GM19240 (cell line): ENCODE data around the gene TUBAL3.
"Not testable (repeated sequence)": the region's sequence is repeated elsewhere in the genome, so short reads cannot be mapped to it uniquely, and the experiment has no call there.

Experiments used
- DNase-seq: peaks from one replicate; pipeline ENCODE4 v3.0.0; 2011; ENCODE audit warnings: low spot score; ENCODE audit not compliant: insufficient read length

TUBAL3 gene

GRCh38 chr10:5381187-5381586 lies 23.4 kb downstream of the TUBAL3 start:
- DNase-seq = no peak

DNA sequence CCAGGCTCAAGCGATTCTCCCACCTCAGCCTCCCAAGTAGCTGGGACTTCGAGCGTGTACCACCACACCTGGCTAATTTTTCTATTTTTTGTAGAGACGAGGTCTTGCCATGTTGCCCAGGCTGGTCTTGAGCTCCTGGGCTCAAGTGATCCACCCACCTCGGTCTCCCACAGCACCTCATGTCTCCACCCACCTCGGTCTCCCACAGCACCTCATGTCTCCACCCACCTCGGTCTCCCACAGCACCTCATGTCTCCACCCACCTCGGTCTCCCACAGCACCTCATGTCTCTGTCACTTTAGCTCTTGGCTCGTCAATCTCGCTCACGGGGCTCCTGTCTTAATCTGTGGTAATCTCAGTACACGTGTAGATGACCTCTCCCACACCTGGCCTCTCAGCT lies 24.2 kb downstream of the TUBAL3 start:
- DNase-seq = not testable (repeated sequence)

DNA sequence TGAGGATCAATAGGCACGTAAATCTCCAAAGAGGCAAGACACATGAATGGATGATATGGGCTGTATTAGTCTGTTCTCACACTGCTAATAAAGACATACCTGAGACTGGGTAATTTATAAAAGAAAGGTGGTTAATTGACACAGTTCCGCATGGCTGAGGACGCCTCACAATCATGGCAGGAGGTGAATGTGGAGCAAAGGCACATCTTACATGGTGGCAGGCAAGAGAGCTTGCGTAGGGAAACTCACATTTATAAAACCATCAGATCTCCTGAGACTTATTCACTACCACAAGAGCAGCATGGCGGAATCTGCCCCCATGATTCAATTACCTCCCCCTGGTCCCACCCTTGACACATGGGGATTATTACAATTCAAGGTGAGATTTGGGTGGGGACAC lies 25.4 kb downstream of the TUBAL3 start:
- DNase-seq = not testable (repeated sequence)

GRCh38 chr10:5376450-5376849 lies 28.2 kb downstream of the TUBAL3 start:
- DNase-seq = no peak

DNA sequence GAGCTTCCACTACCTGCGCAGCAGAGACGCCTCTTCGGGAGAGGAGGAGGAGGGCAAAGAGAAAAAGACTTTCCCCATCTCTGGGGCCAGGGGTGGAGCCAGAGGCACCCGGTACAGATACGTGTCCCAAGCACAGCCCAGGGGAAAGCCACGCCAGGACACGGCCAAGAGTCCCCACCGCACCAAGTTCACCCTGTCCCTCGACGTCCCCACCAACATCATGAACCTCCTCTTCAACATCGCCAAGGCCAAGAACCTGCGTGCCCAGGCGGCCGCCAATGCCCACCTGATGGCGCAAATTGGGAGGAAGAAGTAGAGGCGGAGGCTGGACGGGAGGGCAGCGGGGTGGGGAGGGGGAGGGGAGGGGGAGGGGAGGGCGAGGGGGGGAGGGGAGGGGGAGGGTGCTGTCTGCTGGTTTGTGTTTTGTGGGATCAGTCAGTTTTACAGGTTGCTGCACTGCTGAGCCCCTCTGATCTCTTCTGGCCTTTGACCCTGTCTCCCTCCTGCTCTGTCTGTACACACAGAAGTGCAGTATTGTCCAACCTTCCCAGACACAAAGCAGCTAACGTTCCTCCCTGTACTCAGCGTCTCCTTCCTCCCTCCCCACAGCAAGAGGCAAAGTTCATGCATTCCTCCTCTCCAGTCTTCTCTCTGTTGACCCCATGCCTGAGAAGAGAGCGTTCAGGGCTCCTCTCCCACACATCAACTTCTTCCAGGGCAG lies 30.6 kb downstream of the TUBAL3 start:
- no peak for DNase-seq

DNA sequence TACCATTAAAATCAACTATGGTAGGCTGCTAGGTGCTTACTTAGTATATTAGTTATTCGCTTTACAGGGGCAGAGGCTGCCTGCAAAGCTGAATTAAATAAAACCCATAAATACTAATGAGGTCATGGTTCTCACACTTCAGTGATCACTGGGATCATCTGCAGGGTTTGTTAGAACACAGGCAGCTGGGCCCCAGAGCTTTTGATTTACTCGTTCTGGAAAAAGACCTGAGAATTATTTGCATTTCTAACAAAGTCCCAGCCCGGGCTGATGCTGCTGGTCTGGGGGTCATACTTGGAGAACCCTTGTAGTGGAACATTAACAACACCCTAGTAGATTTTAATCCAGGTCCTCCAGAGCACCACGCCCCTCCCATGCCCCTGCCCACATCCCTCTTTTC lies 31.3 kb downstream of the TUBAL3 start:
- DNase-seq = no peak

DNA sequence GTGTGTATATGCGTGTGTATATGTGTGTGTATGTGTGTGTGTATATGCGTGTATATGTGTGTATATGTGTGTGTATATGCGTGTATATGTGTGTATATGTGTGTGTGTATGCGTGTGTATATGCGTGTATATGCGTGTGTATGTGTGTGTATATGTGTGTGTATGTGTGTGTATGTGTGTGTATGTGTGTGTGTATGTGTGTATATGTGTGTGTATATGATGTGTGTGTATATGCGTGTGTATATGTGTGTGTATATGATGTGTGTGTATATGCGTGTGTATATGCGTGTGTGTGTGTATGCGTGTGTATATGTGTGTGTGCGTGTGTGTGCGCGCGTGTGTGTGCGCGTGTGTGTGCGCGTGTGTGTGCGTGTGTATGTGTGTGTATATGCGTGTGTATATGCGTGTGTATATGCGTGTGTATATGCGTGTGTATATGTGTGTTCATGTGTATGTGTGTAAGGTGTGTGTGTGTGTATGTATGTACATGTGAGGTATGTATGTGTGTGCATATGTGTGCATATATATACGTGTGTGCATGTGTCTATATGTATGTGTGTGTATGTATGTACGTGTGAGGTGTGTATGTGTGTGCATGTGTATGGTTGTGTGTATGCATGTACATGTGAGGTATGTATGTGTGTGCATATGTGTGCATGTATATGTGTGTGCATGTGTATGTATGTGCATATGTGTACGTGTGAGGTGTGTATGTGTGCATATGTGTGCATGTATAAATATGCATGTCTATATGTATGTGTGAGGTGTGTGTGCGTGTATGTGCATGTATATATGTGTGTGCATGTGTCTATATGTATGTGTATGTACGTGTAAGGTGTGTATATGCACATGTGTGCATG lies 33.9 kb downstream of the TUBAL3 start:
- no peak for DNase-seq

DNA sequence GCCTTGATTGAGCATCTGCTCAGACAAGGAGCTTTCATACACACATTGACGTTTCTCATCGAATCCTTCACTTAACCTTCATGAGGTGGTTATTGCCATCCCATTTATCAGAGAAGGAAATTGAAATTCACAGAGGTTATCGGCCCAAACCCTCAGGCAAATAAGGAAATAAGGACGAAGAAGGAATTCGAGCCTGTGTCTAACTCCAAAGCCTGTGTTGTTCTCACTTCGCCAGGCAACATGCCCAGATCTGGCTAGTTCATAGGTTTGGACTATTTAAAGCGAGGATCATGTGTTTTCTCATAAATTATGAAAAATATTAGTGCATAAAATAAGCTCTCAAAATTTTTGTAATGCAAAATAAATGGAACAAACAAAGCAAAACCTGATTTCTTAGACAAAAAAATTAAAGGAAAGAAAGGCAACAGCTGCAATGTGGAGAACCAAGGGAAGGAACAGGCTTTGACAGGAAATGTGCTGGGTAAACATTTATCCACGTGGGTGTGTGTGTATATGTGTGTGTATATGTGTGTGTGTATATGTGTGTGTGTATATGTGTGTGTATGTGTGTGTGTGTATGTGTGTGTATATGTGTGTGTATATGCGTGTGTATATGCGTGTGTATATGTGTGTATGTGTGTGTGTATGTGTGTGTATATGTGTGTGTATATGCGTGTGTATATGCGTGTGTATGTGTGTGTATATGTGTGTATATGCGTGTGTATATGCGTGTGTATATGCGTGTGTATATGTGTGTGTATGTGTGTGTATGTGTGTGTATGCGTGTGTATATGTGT lies 35.1 kb downstream of the TUBAL3 start:
- no peak for DNase-seq

- DNase-seq = no peak
Measured at GRCh38 chr10:5365928-5366327, 38.7 kb downstream of the TUBAL3 start.

DNA sequence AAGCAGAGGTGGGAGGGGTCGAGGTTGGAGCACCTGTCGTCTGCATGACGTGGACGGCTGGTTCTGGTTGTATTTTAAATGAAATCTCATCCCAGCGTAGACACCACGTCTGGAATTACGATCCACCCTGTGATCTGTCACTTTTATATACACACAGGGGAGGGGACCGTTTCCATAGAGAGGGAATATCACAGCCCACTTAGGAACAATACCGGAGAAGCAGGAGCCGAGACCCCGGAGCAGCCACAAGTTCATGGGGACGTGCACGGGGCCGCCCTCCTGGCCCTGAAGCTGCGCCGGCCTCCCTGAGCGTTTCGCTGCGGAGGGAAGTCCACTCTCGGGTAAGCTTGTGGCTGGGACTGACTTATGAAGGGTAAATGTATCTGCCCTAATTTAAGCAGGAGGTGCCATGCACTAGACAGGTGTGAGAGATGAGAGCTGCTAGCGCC lies 39.7 kb downstream of the TUBAL3 start, which contains the start of gene UCN3:
Gene UCN3, plus strand, starts transcription at position 77 of the 449 bp plus-strand sequence. CDS start 8,755 bp downstream, outside the sequence.
- DNase-seq = no peak

- DNase-seq = no peak
Measured at GRCh38 chr10:5364374-5364773, 40.3 kb downstream of the TUBAL3 start.

- DNase-seq = no peak
Measured at GRCh38 chr10:5362873-5363272, 41.8 kb downstream of the TUBAL3 start.

- DNase-seq = no peak
Measured at GRCh38 chr10:5361966-5362365, 42.7 kb downstream of the TUBAL3 start.

DNA sequence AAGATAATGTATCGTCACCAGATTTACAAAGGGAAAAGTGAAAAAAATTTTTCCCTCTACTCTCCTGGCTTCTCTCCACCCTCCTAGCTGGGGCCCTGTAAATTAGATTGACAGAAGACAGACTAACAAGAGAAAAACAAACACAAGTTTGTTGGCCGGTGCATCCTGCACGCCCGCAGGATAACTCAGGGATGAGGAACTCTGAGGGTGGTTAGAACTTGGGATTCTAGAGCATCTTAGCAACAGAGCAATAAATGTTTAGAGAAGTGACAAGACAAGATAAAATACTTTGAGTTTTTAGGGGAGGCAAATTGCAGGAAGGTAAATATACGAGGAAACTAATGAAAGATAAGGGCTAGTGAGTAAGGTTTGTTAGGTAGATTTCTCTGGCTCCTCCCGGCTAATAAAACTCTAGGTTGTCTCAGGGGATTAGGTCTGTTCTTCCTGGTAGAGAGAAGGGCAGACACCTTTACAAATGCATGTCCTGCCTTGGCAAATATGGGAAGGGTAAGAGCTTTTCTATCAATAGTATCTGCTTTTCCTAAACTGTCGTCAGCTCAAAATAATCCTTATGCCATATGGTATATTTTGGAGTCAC lies 44.2 kb downstream of the TUBAL3 start:
- no peak for DNase-seq

GRCh38 chr10:5356302-5356763 lies 48.3 kb downstream of the TUBAL3 start:
- no peak for DNase-seq

- no peak for DNase-seq
Measured at GRCh38 chr10:5355594-5356301, 48.9 kb downstream of the TUBAL3 start.

DNA sequence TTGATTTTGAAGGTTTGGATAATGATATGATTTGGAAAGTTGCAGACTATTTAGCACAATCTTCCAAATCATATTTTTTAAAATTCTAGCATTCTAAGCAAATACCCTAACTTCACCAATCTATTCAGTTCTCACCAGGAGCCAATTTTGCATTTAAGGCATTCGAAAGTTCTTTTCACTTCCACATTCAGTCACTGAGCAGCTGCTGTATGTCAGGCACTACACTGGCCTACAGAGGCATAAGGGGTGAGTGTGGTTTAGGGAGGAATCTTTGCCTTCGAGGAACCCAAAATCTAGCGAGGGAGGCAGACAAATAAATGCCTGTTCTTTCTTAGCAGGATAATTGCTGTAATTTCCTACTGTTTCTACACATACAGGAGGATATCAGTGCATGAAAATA lies 50.6 kb downstream of the TUBAL3 start:
- no peak for DNase-seq

DNA sequence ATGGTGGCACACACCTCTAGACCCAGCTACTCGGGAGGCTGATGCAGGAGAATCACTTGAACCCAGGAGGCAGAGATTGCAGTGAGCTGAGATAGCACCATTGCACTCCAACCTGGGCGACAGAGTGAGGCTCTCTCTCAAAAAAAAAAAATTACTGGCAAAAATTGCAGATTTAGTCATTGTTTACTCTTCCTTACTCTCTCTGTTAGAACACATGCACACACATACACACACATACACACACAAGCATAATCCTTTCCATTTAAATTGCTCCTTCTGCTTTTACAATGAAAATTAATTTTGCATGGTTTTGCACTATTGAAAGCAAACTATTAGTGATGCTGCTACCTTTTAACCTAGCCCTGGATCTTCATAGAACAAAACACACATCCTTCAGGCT lies 55.3 kb downstream of the TUBAL3 start:
- no peak for DNase-seq

DNA sequence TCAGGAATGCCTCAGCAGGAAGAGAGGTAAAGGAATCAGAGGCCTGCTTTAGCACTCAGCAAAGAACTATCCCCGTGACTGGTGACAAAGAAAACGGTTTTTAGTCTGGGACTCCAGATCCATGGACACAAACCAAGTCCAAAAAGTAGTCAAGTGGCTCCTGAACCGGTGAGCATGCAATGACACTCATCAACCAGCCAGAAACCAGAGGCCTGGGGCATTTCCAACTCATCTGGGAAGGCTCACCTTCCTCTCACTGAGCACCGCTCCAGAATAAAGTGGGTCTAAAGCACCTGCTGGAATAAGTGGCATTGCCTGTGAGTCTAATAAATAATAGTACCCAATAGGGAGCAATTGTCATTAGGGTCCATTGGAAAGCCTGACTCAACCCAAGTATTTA lies 57.7 kb downstream of the TUBAL3 start:
- no peak for DNase-seq

- DNase-seq = no peak
Measured at GRCh38 chr10:5344746-5345145, 59.9 kb downstream of the TUBAL3 start.

DNA sequence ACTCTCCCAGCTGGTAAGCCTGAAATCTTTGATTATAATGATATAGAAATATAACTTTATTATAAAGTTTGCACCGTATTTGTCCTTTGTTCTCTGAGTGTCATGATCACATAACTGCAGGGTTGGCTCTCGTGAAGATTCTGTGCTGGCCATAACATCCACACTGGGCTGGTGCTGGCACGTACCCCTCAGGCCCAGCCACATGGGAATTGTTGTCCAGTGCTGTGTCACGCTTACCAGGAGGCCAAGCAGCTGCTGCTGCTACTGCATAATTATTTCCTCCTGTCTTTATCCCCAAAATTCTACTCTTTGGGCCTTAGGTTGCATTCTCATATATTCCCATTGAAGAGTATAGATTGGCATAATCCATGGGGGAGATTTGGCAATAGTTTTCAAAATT lies 60.6 kb downstream of the TUBAL3 start:
- DNase-seq = no peak
